GM15510 (cell line): ENCODE measurements around the gene ATP5F1E.
A peak's percentile ranks its signal among the peaks of the same experiment; 100 is the strongest.

Experiments used
- POLR2A ChIP-seq: IDR thresholded peaks from 3 replicates; pipeline ENCODE4 v1.6.1; 2011; ENCODE audit warnings: borderline replicate concordance; ENCODE audit not compliant: insufficient read length; ENCODE audit errors: extremely low read depth

The ATP5F1E gene

GRCh38 chr20:59006167-59006863, 25.8 kb downstream of the ATP5F1E start:
- peak; percentile 5 for TF ChIP-seq POLR2A

DNA sequence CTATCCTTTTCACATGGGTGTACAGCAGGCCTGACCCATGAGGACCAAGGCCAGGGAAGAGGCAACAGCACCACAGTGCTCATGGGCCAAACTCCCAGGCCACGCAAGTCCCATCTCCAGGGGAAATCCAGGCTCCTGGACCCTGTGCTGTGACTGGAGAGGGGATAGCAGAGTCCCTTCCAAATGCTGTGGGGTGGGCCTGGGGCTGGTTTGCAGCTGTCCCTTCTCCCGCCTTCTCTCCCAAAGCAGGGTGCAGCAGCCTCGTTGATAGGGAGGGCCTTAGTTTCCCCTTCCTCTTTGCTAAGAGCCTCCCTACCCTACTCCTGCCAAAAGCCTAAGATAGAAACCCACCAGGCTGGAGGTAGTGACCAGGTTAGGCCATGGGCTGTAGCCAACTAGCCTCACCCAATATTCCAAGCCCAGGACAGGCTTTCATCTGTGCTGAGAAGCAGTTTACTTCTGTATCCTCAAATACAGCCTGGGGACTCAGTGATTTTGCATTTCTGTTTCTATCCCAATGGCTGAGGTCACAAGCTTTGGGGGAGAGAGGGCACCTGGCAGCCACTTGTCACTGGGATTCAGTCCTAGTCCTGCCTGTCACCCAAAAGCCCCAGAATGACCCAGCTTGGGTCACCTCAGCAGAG, 26.5 kb downstream of the ATP5F1E start:
- TF ChIP-seq POLR2A: no peak

DNA sequence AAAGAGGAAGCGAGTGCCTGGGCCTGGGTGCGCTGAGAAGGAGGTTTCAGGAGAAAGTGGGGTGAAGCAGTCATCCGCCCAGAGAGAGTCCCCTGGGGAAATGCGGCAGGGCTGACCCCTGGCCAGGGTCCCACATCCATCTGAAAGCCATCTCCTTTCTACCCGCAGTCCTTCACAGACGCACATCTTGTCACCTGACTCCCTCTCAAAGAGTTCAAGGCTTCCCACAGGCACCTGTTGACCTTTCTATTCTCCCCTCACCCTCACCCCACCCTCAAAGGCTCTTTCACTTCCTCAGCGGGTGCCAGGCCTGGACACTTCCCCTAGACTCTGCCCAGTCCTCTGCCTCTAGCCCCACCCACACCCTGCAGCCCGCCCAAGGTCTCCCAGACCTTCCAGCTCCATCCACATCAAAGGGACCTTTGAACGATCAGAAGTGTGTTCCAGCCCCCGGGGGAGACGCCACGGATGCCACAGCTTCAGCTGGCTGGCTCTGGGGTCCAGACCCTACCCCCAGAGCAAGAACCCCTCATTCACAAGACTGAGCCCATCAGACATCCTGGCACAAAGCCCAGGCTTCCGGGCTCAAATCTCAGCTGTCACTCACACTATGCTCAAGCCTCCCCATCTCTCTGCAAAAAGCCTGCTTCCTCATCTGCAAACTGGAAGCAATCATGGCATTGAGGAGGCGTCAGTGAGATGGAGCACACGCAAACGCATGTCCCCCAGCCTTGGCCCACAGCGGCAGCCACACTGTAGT, 27.2 kb downstream of the ATP5F1E start:
- peak; percentile 36 for TF ChIP-seq POLR2A

GRCh38 chr20:59004493-59004762, 27.7 kb downstream of the ATP5F1E start:
- TF ChIP-seq POLR2A: no peak

GRCh38 chr20:59003836-59004492, 28.2 kb downstream of the ATP5F1E start:
- TF ChIP-seq POLR2A: no peak

DNA sequence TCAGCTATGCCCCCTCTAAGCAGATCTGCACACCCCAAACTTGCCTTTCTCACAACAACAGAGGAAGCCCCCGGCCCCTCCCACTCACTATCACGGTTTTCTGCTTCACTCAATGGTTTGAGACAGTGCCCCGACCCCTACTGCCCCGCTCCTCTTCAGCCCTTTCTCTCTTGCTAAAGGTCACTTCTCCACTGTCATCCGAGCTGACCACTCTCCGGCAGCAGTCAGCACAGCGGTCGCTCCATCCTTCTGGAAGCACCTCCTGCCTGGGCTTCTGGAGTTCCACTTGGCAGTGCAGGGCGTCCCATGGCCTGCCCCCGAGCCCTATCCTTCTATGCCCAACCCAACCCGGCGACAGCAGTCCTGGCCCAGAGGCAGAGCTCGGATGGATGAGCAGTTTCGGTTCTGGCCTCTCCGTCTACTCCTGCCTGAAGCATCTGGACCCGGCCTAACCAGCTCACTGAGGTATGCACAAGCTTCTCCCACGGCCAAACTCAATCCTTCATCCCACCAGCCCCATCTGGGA, 29.2 kb downstream of the ATP5F1E start:
- TF ChIP-seq POLR2A: no peak

GRCh38 chr20:59002388-59002787, 29.7 kb downstream of the ATP5F1E start:
- TF ChIP-seq POLR2A: peak; percentile 5

- TF ChIP-seq POLR2A: no peak
Observed at GRCh38 chr20:59001449-59002171, 30.5 kb downstream of the ATP5F1E start.

DNA sequence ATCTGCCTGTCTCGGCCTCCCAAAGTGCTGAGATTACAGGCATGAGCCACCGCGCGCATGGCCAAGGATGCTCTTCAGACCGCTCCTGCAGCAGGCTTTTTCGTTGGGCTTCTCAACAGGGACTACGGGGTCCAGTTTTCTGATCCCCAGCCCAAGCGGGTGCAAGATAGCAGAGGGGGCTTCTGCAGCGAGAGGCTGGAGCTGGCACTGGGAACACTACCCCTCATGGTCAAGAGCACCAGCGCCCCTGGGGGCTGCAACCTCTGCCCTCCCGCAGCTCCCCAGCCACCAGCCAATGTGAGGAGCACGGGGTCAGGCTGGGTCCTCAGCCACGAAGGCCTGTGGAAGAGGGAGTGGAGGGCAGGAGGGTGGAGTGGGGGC, 31.1 kb downstream of the ATP5F1E start:
- TF ChIP-seq POLR2A: no peak

DNA sequence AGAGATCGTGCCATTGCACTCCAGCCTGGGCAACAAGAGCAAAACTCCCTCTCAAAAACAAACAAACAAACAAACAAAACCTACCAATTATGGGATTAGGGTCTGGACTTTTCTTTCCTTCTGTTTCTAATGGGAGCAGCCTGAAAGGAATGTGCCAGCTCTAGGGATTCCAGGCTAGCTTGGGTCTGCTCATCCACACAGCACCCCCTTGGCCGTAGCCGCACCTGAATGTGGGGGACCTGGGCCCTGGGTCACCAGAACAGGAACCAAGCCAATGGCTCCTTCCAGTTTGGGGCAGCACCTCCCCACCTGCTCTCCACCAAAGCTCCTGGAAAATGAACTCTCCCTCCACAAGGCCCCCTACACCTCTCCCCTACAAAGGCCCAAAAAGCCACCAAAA, 31.8 kb downstream of the ATP5F1E start:
- no peak for TF ChIP-seq POLR2A

DNA sequence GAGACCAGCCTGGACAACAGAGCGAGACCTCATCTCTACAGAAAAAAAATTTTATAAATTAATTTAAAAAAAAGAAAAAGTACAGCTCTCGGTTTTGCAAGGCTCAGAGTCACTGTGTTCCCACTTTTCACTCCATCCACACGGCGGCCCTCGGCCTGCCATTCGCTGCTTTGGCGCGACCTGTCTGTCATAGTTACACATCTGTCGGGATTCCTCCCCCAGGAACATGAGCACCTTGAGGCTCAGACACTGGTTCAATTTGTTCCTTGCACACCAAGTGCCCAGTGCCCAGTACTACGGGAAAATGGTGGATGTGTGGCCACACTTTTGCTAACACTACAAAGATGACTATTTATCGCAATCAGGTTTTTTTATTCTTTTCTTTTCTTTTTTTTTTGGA, 33.5 kb downstream of the ATP5F1E start:
- TF ChIP-seq POLR2A: no peak

DNA sequence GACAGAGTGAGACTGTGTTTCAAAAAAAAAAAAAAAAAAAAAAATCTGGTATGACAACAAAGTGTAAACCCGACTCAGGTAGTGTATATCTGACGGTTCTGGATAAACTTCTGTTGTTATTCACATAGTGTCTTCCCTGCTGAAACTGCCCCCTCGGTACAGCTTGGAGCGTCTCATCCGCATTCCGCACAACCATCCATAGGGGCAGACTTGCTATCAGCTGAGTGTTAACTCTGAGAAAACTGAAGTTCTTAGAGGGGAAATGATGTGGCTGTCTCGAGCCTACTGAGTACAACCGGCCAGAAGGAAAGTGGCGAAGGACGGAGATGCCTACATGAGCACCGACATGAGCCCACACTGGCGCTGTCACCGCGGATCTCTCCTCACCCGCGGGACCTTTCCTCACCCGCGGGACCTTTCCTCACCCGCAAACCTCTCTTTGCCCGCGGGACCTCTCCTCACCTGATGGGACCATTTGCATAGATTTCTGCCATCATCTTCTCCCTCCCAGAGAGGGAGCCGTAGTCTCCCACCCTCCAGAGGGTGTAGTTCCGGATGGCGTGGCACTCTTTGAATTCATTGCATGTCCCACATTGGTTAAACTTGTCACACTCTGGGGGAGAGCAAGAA, 34.9 kb downstream of the ATP5F1E start:
- TF ChIP-seq POLR2A: no peak

DNA sequence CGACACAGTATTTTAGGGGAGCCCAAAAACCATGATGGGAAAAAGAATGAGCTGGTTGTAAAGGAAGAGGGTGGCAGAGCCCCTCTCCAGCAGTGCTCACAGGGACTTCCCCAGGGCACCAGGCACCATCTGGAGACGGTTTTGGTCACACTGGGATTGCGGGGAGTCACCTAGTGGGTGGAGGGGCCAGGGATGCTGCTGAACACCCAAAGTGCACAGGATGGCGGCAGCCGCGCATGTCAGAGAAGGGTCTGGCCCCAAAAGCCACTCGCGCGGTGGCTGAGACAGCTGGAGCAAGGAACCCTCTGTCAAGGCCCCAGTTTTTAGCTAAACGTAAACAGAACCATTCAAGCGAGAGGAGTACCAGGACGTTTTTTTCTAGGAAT, 35.9 kb downstream of the ATP5F1E start:
- TF ChIP-seq POLR2A: no peak
